Right lobe of liver (tissue), 6 donors: ENCODE results near the gene FANCC. TPM values are rescaled to one million over a fixed set of nuclear protein-coding genes. Genes with fewer than 3 reads are reported as not detected.

Experiments used
- ATAC-seq, 4 donors: fragments of 200-7000 bp; cut with Tn5 transposase; one replicate each; pipeline ENCODE4 v1.9.1; 2020; ENCODE audit warnings: mild to moderate bottlenecking in 4 of 4, moderate library complexity in 4 of 4
- DNase-seq, 3 donors: peaks; one replicate each; pipeline ENCODE4 v3.0.0-alpha.2; 2020
- H3K27ac ChIP-seq, 3 donors: fragments of 200-600 bp; one replicate each; pipeline ENCODE4 v1.8.0; 2022
- H3K27me3 ChIP-seq, 2 donors: fragments of 200-600 bp; one replicate each; pipeline ENCODE4 v1.8.0; 2022
- H3K36me3 ChIP-seq, 4 donors: fragments of 200-600 bp; sonication (generic) in 1 of 4; one replicate each; pipeline versions ENCODE4 v1.5.1 to v1.8.0; 2017 to 2022; ENCODE audit warnings: control low read depth in 1 of 4
- H3K4me1 ChIP-seq, 4 donors: fragments of 200-600 bp; sonication (generic) in 1 of 4; one replicate each; pipeline versions ENCODE4 v1.5.1 to v1.8.0; 2017 to 2022; ENCODE audit warnings: control low read depth in 1 of 4
- H3K4me3 ChIP-seq, 3 donors: fragments of 200-600 bp; one replicate each; pipeline ENCODE4 v1.8.0; 2022
- H3K9me3 ChIP-seq, 4 donors: fragments of 200-600 bp; sonication (generic) in 1 of 4; one replicate each; pipeline versions ENCODE4 v1.5.1 to v1.8.0; 2017 to 2022; ENCODE audit warnings: control low read depth in 1 of 4
- POLR2A ChIP-seq: fragments of 450-650 bp; IDR thresholded peaks from one replicate; pipeline ENCODE4 v1.6.1; 2017; ENCODE audit warnings: antibody characterized with exemption, mild to moderate bottlenecking
- WGBS: methylation state at CpG from one replicate; pipeline ENCODE4 v1.1.6; 2018; ENCODE audit warnings: low coverage, low lambda C conversion rate; ENCODE audit not compliant: insufficient coverage; ENCODE audit errors: missing lambda C conversion rate; 5-methylcytosine and 5-hydroxymethylcytosine counted together
- intact Hi-C, 2 donors: fragments of 100-400 bp; cut with DNase I; formaldehyde crosslinking; loops; one replicate each; pipeline versions ENCODE4 v1.11.2 to v1.14.1; 2022
- total RNA-seq, 6 experiments: library from RNA; depleted of rRNA in 2 of 6; stranded (reverse); fragments of >200 nt in 2 of 6; fragmentation: NEBNext Ultra II Directional in 3 of 6; extraction: Animal tissue kit (Norgen Biotek cat#: 25700) in 3 of 6; gene quantifications; one replicate each; pipeline versions ENCODE4 v1.1.0 to v1.2.4, GENCODE V29; 2016 to 2023
- TF ChIP-seq, protein P1 (sequence below), 4 donors: fragments of 200-600 bp in 3 of 4; fragments of 450-650 bp in 1 of 4; IDR thresholded peaks; one replicate each; pipeline versions ENCODE4 v1.5.1 to v1.8.0; 2016 to 2022; ENCODE audit warnings: antibody characterized with exemption in 4 of 4, mild to moderate bottlenecking in 2 of 4
- donor health status: DM: no; HTN: yes; CAD: no.
- donor health status: DM: no; HTN: no; CAD: no.
- donor health status: DM: no; HTN: no; CAD: no.
- donor health status: DM: no; HTN: yes; CAD: no.
- donor health status: DM: no; HTN: yes; CAD: no.

Gene FANCC
- total RNA-seq, 6 experiments from 2014 or later, result 8.1 to 27.9 (median 13.2) TPM

DNA sequence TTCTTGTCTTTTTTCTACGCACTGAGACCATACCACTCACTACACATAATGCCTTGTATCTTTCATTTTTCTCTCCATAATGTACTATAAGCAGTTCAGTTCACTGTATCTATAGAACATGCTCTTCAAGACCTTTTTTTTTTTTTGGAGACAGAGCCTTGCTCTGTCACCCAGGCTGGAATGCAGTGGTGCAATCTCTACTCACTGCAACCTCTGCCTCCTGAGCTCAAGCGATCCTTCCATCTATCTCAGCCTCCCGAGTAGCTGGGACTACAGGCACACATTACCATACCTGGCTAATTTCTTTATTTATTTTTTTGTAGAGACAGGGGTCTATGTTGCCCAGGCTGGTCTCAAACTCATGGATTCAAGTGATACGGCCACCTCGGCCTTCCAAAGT, 208.7 kb downstream of the FANCC start:
- H3K27ac ChIP-seq, result no peak overlapping the region
- H3K36me3 ChIP-seq, result peaks cover 0 to 36% (median 4%) of the 10 kb centered on the region in 4 donors

DNA sequence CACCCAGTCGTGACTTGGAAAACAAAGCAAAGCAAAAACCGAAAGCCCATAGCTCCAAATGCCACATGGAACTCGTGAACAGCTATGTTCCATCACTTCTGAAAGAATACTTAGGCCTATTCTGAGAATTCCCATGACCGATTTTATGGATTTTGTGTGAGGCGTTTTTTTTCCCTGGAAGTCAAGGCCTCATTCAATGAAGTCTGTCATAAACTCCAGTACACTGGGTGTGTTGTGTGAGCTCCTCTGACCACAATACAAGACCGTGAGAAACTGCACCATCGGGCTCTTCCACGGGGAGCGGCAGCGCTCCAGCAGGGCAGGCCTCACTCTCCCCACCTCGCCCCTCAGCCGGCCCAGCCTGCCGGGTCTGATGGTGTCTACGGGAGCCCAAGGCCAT, 209.5 kb downstream of the FANCC start:
- DNase-seq, result no peak
- H3K36me3 ChIP-seq, result peaks cover 0 to 36% (median 4%) of the 10 kb centered on the region in 4 donors

More for the DNA sequence above, 208.7 kb downstream of the FANCC start:
- 89% methylated on average over 4 of the region's 5 CpGs for WGBS
- no peaks in the 10 kb centered on the region for H3K4me1 ChIP-seq
- DNase-seq (no peak), ATAC-seq (no peak)
- intact Hi-C loops, result no loop called here
- no peak overlapping the region for H3K4me3 ChIP-seq
- no peaks in the 10 kb centered on the region for H3K27me3 ChIP-seq
- TF ChIP-seq, protein P1, sequence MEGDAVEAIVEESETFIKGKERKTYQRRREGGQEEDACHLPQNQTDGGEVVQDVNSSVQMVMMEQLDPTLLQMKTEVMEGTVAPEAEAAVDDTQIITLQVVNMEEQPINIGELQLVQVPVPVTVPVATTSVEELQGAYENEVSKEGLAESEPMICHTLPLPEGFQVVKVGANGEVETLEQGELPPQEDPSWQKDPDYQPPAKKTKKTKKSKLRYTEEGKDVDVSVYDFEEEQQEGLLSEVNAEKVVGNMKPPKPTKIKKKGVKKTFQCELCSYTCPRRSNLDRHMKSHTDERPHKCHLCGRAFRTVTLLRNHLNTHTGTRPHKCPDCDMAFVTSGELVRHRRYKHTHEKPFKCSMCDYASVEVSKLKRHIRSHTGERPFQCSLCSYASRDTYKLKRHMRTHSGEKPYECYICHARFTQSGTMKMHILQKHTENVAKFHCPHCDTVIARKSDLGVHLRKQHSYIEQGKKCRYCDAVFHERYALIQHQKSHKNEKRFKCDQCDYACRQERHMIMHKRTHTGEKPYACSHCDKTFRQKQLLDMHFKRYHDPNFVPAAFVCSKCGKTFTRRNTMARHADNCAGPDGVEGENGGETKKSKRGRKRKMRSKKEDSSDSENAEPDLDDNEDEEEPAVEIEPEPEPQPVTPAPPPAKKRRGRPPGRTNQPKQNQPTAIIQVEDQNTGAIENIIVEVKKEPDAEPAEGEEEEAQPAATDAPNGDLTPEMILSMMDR (IDR thresholded peaks at IDR 0.05), result no peak
- no peak for TF ChIP-seq POLR2A
- no peaks in the 10 kb centered on the region for H3K9me3 ChIP-seq

DNA sequence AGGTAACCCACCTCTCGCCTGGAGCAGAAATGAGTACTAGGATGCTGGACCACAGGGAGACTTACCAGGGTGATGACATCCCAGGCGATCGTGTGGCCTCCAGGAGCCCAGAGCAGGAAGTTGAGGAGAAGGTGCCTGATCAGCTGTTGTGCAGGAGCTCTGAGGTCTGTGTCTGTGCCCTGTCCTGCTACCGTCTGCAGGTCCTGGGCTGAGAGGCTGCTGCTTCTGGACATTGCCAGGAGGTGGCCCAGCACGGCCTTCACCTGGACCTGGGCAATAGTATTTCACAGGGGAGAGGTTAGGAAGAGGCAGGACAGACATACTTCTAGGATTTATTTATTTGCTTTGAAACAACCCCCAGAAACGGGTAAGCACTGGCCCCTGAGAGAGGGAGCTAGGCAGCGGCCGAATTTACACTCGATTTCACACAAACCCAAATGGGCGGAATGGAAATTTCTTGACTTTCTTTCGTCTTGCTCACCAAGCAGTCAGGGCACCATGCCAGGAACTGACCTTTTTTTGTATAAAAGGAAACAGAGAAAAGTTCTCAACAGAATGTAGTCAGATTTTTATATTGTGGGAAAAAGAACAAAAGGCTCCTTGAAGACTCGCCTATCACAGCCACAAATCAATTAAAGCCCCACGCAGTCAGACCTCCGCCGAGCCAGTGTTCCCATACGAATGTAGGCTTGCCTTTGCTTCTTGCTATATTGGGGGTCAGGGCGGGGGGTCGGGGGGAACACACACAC, 210.3 kb downstream of the FANCC start:
- DNase-seq, result no peak
- peaks cover 0 to 31% (median 3%) of the 10 kb centered on the region in 4 donors for H3K36me3 ChIP-seq
- no peaks in the 10 kb centered on the region for H3K4me1 ChIP-seq
- WGBS, result 84% methylated on average over 13 of the region's 18 CpGs
- TF ChIP-seq, protein P1 (IDR thresholded peaks at IDR 0.05), result no peak
- TF ChIP-seq POLR2A, result no peak
- H3K4me3 ChIP-seq, result no peak overlapping the region
- no peak for ATAC-seq
- no peak overlapping the region for H3K27ac ChIP-seq
- intact Hi-C loops, result no loop called here
- no peaks in the 10 kb centered on the region for H3K9me3 ChIP-seq
- no peaks in the 10 kb centered on the region for H3K27me3 ChIP-seq

More for the DNA sequence above, 209.5 kb downstream of the FANCC start:
- Histone ChIP-seq H3K4me3 (no peak overlapping the region), H3K27me3 (no peaks in the 10 kb centered on the region), H3K27ac (no peak overlapping the region), H3K9me3 (no peaks in the 10 kb centered on the region), H3K4me1 (no peaks in the 10 kb centered on the region)
- intact Hi-C loops, result no loop called here
- no peak for ATAC-seq
- WGBS, result 90% methylated on average over 6 of the region's 14 CpGs
- TF ChIP-seq, protein P1 (IDR thresholded peaks at IDR 0.05), result no peak
- no peak for TF ChIP-seq POLR2A

DNA sequence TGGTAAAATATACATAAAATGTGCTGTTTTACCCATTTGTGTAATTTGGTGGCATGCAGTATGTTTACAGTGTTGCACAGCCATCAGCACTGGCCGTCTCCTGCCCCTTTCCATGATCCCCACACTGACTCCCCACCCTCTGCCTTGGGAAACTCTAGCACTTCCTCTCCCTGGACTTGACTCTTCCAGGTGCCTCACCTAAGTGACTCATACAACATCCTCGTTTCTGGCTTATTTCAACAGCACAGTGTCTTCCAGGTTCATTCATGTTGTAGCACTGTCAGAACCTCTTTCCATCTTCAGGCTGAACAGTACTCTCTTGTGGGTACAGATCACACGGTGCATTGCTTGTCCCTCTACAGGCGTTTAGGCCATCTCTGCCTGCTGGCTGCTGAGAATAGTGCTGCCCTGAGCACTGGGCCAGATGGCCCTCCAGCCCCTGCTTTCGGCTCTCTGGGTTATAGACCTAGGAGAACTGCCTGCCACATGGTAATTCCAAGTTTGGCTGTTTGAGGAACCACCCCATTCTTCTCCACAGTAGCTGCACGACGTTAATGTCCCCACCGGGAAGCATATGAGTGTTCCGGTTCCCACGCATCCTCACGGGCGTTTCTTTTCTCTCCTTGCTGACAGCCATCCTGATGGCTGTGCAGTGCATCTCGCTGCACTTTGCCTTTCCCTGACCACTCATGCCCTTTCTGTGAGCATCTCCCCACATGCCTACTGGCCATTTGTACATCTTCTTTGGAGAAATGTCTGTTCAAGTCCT, 211.8 kb downstream of the FANCC start:
- DNase-seq, result no peak
- H3K27ac ChIP-seq, result no peak overlapping the region
- no peaks in the 10 kb centered on the region for H3K9me3 ChIP-seq
- H3K27me3 ChIP-seq, result no peaks in the 10 kb centered on the region
- TF ChIP-seq, protein P1 (IDR thresholded peaks at IDR 0.05), result no peak
- TF ChIP-seq POLR2A, result no peak
- intact Hi-C loops, result no loop called here
- ATAC-seq, result no peak
- WGBS, result 84% methylated on average over 12 of the region's 13 CpGs
- H3K4me3 ChIP-seq, result no peak overlapping the region
- no peaks in the 10 kb centered on the region for H3K4me1 ChIP-seq
- peaks cover 0 to 19% (median 2%) of the 10 kb centered on the region in 4 donors for H3K36me3 ChIP-seq
